Heart left ventricle (tissue), 16 donors: ENCODE results near the gene MEF2B. TPM values are rescaled to one million over a fixed set of nuclear protein-coding genes. Genes with fewer than 3 reads are reported as not detected.

Experiments used
- ATAC-seq, 4 donors: fragments of 200-7000 bp; cut with Tn5 transposase; one replicate each; pipeline ENCODE4 v1.9.1; 2020 to 2022; ENCODE audit warnings: moderate library complexity in 4 of 4, mild to moderate bottlenecking in 3 of 4, moderate number of reproducible peaks in 1 of 4
- DNase-seq, 5 donors: peaks; one replicate each; pipeline ENCODE4 v3.0.0-alpha.2; 2020
- H3K27ac ChIP-seq, 12 donors: fragments of 200-600 bp; sonication (generic) in 4 of 12; one replicate each; pipeline versions ENCODE4 v1.5.0 to v1.8.0; 2016 to 2022; ENCODE audit warnings: mild to moderate bottlenecking in 2 of 12
- H3K27me3 ChIP-seq, 9 donors: fragments of 200-600 bp; sonication (generic) in 2 of 9; one replicate each; pipeline versions ENCODE4 v1.5.1 to v1.8.0; 2016 to 2022; ENCODE audit warnings: mild to moderate bottlenecking in 3 of 9
- H3K36me3 ChIP-seq, 9 donors: fragments of 200-600 bp; sonication (generic) in 2 of 9; one replicate each; pipeline versions ENCODE4 v1.5.0 to v1.8.0; 2018 to 2022; ENCODE audit warnings: mild to moderate bottlenecking in 2 of 9
- H3K4me1 ChIP-seq, 12 donors: fragments of 200-600 bp; sonication (generic) in 4 of 12; one replicate each; pipeline versions ENCODE4 v1.5.0 to v1.8.0; 2016 to 2022; ENCODE audit warnings: mild to moderate bottlenecking in 3 of 12
- H3K4me3 ChIP-seq, 12 donors: fragments of 200-600 bp; sonication (generic) in 4 of 12; one replicate each; pipeline versions ENCODE4 v1.5.0 to v1.8.0; 2017 to 2022; ENCODE audit warnings: mild to moderate bottlenecking in 9 of 12, moderate library complexity in 4 of 12
- H3K9me3 ChIP-seq, 12 donors: fragments of 200-600 bp; sonication (generic) in 4 of 12; one replicate each; pipeline versions ENCODE4 v1.5.0 to v1.8.0; 2016 to 2022; ENCODE audit warnings: mild to moderate bottlenecking in 1 of 12
- POLR2A ChIP-seq, 2 donors: fragments of 450-650 bp; IDR thresholded peaks; one replicate each; pipeline ENCODE4 v1.6.1; 2017; ENCODE audit warnings: antibody characterized with exemption in 2 of 2, mild to moderate bottlenecking in 2 of 2, moderate library complexity in 2 of 2
- WGBS, 4 donors: extraction: QIAGEN DNeasy Blood & Tissue Kit in 2 of 4; methylation state at CpG; one replicate each; pipeline versions ENCODE4 v1.1.5 to v1.1.7; 2013 to 2018; 5-methylcytosine and 5-hydroxymethylcytosine counted together
- intact Hi-C, 10 donors: fragments of 100-400 bp; cut with DNase I; formaldehyde crosslinking; loops; one replicate each; pipeline versions ENCODE4 v1.11.1 to v1.14.2; 2022
- polyA plus RNA-seq, 2 donors: library from polyadenylated mRNA; stranded (reverse); fragments of 200-250 nt; gene quantifications; one replicate each; pipeline ENCODE4 v1.2.3, GENCODE V29; 2013
- total RNA-seq, 9 donors: library from RNA; depleted of rRNA in 2 of 9; stranded (reverse); fragments of >200 nt in 2 of 9; fragmentation: NEBNext Ultra II Directional in 3 of 9; extraction: Animal tissue kit (Norgen Biotek cat#: 25700) in 3 of 9; gene quantifications; one replicate each; pipeline versions ENCODE4 v1.1.0 to v1.2.4, GENCODE V29; 2016 to 2023
- TF ChIP-seq, protein P1 (sequence below), 12 donors: fragments of 200-600 bp; sonication (generic) in 4 of 12; IDR thresholded peaks; one replicate each; pipeline versions ENCODE4 v1.5.0 to v1.8.0; 2018 to 2022; ENCODE audit warnings: antibody characterized with exemption in 12 of 12, mild to moderate bottlenecking in 5 of 12
- donor health status: ischemic (EF 13 %, LVEDD 7.1; RV severe dilation, severe dysfunction).
- donor health status: healthy with polysubstance abuse.
- donor health status: DM: no; HTN: yes; CAD: no.
- donor health status: DM: no; HTN: no; CAD: no.
- donor health status: ischemic (EF 25% LVEDD 6.9; RV normal size, moderate dysfunction).
- donor health status: ischemic (EF 25% LVEDD 5.7; RV mildly dilated, moderate dysfunction).
- donor health status: healthy.
- donor health status: DM: yes; HTN: yes; CAD: no.
- donor health status: ischemic (EF 35%, LVEDD 5.7; RV mildly dilated, moderate dysfunction).
- donor health status: nonischemic (EF 11% LVEDD 7.7; RV severe dilation, severe dysfunction).
- donor health status: DM: yes; HTN: yes; CAD: no.
- donor health status: PGD.
- donor health status: ischemic (EF 29% LVEDD 5.4; RV normal size, mild dysfunction).
- donor health status: nonischemic (EF 23%, LVEDD 6.1; RV moderate dilation, normal function).

MEF2B gene
- total and polyA plus RNA-seq, 11 donors = 0.23 to 0.92 (median 0.41) TPM; not detected in 1

DNA sequence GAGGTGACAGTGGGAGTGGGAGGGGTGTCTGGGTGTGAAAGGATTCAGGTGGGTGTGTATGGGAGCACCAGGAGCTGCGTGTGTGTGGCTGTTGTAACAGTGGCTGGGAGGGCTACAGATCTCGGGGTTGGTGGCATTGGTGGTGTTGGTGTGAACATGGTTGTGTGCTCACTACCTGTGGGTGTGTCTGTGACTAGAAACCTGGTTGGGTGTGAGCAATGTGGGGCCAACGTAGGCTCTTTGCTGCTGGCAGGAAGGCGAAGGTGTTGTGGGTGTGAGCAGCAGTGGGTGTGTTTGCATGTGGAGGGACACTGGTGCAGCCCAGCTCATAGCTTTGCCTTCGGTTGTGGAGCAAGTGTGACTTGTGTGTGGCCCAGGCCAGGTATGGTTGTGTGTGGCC lies 36.9 kb upstream of the MEF2B start:
- H3K4me3 ChIP-seq = no peak overlapping the region
- no peak for ATAC-seq
- H3K27ac ChIP-seq = no peak overlapping the region
- peaks cover 8 to 42% (median 18%) of the 10 kb centered on the region in 9 donors for H3K27me3 ChIP-seq
- intact Hi-C loops = loop anchor here in 1 of 10 donors (10.0 kb wide), 1 partner anchor 118 kb away; the partner anchor contains the start of genes MAU2 and SUGP1
- WGBS, 4 donors = 57 to 67% (median 59%) methylated on average over 5 of the region's 5 CpGs
- TF ChIP-seq, protein P1, sequence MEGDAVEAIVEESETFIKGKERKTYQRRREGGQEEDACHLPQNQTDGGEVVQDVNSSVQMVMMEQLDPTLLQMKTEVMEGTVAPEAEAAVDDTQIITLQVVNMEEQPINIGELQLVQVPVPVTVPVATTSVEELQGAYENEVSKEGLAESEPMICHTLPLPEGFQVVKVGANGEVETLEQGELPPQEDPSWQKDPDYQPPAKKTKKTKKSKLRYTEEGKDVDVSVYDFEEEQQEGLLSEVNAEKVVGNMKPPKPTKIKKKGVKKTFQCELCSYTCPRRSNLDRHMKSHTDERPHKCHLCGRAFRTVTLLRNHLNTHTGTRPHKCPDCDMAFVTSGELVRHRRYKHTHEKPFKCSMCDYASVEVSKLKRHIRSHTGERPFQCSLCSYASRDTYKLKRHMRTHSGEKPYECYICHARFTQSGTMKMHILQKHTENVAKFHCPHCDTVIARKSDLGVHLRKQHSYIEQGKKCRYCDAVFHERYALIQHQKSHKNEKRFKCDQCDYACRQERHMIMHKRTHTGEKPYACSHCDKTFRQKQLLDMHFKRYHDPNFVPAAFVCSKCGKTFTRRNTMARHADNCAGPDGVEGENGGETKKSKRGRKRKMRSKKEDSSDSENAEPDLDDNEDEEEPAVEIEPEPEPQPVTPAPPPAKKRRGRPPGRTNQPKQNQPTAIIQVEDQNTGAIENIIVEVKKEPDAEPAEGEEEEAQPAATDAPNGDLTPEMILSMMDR (IDR thresholded peaks at IDR 0.05) = no peak
- TF ChIP-seq POLR2A (IDR thresholded peaks at IDR 0.05) = no peak
- no peaks in the 10 kb centered on the region for H3K36me3 ChIP-seq
- H3K4me1 ChIP-seq = peaks cover 0 to 13% (median 8%) of the 10 kb centered on the region in 12 donors
- no peak for DNase-seq
- H3K9me3 ChIP-seq = no peaks in the 10 kb centered on the region

DNA sequence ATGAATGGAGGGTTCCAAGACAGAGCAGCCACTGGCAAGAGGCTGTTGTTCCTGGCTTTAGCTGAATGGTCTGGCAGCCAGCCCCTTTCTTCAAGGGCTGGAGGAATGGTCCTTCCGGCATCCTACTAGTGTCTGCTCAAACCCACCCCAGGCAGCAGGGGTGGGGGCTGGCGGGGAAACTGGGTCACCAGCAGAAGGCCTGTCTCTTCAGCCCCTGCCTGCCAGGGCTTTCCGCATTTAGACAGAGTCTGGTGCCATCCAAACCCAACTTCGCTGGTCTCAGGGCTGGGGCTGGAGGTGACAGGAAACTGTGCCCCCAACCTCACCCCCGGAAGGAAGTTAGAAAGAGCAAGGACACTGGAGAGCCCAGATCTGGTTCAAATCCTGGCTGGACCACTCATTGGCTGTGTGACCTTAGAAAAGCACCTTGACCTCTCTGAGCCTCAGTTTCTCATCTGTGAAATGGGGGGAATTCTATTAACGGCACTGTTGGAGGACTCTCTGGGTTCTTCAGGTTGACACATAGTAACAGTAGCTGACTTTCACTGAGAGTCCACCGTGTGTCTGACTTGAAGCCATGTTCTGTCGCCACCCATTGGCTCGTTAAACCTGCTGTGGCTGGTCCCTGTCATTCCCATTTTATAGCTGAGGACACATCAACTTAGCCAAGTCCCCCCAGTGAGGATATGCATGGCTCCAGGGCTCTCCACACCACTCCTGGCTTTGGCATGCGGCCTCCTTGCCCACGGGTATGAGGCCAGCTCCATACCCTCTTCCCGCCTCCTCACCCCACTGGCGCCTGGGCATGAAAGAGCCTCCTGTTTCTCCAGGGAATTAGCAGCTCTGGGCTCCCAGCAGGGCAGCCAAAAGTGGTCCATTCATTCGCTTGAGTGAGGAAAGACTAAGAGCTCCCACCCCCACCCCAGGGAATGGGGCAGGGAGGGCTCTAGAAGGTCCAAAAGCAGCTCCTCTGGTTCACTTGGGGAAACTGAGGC lies 35.6 kb upstream of the MEF2B start:
- TF ChIP-seq POLR2A (IDR thresholded peaks at IDR 0.05) = no peak
- TF ChIP-seq, protein P1 (IDR thresholded peaks at IDR 0.05) = no peak
- WGBS, 4 donors = 37 to 49% (median 45%) methylated on average over 13 to 14 of the region's 14 CpGs
- Histone ChIP-seq H3K9me3 (no peaks in the 10 kb centered on the region), H3K4me3 (no peak overlapping the region), H3K27ac (no peak overlapping the region), H3K4me1 (peaks cover 0 to 13% (median 8%) of the 10 kb centered on the region in 12 donors), H3K27me3 (peaks cover 0 to 29% (median 6%) of the 10 kb centered on the region in 9 donors), H3K36me3 (peaks cover 0 to 11% (median 0%) of the 10 kb centered on the region in 9 donors)
- no peak for ATAC-seq
- DNase-seq = no peak
- intact Hi-C loops = loop anchor here in 1 of 10 donors (10.0 kb wide), 1 partner anchor 119 kb away; the partner anchor contains the start of genes MAU2 and SUGP1

DNA sequence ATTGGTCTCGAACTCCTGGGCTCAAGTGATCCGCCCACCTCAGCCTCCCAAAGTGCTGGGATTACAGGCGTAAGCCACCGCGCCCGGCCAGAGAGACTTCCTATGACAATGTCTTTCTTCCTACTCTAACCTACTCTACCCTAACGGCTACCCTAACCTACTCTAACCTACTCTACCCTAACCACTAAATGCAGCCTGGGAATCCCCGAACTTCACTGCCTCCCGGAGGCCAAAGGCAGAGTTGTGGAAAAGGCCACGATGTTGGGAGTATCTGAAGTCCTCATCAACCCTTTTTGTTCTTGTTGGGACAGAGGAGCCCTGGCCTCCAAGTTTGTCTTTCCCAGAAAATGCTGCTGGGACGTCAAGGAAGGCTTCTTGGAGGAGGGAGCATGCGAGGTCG lies 34.1 kb upstream of the MEF2B start:
- 68 to 73% (median 71%) methylated on average over 13 of the region's 13 CpGs for WGBS, 4 donors
- intact Hi-C loops = loop anchor here in 1 of 10 donors (10.0 kb wide), 1 partner anchor 121 kb away; the partner anchor contains the start of genes MAU2 and SUGP1
- ATAC-seq (no peak), DNase-seq (no peak)
- Histone ChIP-seq H3K36me3 (peaks cover 0 to 18% (median 7%) of the 10 kb centered on the region in 9 donors), H3K27ac (no peak overlapping the region), H3K4me1 (peaks cover 0 to 13% (median 8%) of the 10 kb centered on the region in 12 donors), H3K9me3 (no peaks in the 10 kb centered on the region), H3K4me3 (no peak overlapping the region), H3K27me3 (peaks cover 0 to 15% (median 0%) of the 10 kb centered on the region in 9 donors)
- TF ChIP-seq, protein P1 (IDR thresholded peaks at IDR 0.05) = no peak
- TF ChIP-seq POLR2A (IDR thresholded peaks at IDR 0.05) = no peak
